ENCODE results near the gene REC8. TPM values are rescaled to one million over a fixed set of nuclear protein-coding genes. Genes with fewer than 3 reads are reported as not detected.
A peak's percentile ranks its signal among the peaks of the same experiment; 100 is the strongest.
"Not testable (repeated sequence)": the region's sequence is repeated elsewhere in the genome, so short reads cannot be mapped to it uniquely, and the experiment has no call there.

Gene REC8
- total RNA-seq, 1 donor from 2014 or later: 46.4 TPM

- no peak overlapping the region for H3K4me2 ChIP-seq (ENCODE audit: low read length)
- Mint-ChIP-seq H3K4me3 (ENCODE audit: unreplicated experiment) (no peak overlapping the region), H3K9me3 (ENCODE audit: unreplicated experiment) (peaks cover 9% of the 10 kb centered on the region), H3K27ac (ENCODE audit: unreplicated experiment) (no peak overlapping the region), H3K36me3 (ENCODE audit: low read depth, unreplicated experiment) (peaks cover 28% of the 10 kb centered on the region), H3K4me1 (ENCODE audit: low read depth, unreplicated experiment) (peaks cover 16% of the 10 kb centered on the region), H3K27me3 (ENCODE audit: low read depth, unreplicated experiment) (no peaks in the 10 kb centered on the region)
- peaks cover 2% of the 10 kb centered on the region for H3K9me3 ChIP-seq (ENCODE audit: insufficient read depth, low read depth, low read length)
- H3K36me3 ChIP-seq (ENCODE audit: insufficient read depth, low read length): peaks cover 3% of the 10 kb centered on the region
- H3K4me1 ChIP-seq (ENCODE audit: insufficient read depth, low read length): peaks cover 5% of the 10 kb centered on the region
- FAIRE-seq (no peak), DNase-seq (ENCODE audit: low read depth) (no peak)
- no peak overlapping the region for H3K27ac ChIP-seq (ENCODE audit: low read depth, low read length)
- peaks cover 5% of the 10 kb centered on the region for H4K20me1 ChIP-seq (ENCODE audit: insufficient read depth, low read length)
- H3K4me3 ChIP-seq (ENCODE audit: insufficient read depth, low read depth, low read length): no peak overlapping the region
- H3K9ac ChIP-seq (ENCODE audit: low read length): no peak overlapping the region
- H3K27me3 ChIP-seq (ENCODE audit: insufficient read depth, low read length): no peaks in the 10 kb centered on the region
- peaks cover 38% of the 10 kb centered on the region for H3K79me2 ChIP-seq (ENCODE audit: insufficient read depth, low read length)
- TF ChIP-seq CTCF (IDR thresholded peaks at IDR 0.05; ENCODE audit: insufficient read depth, low read depth, low read length) (no peak), EZH2 (IDR thresholded peaks at IDR 0.05; ENCODE audit: insufficient read depth, low read length) (no peak)
- H2AFZ ChIP-seq (ENCODE audit: low read depth, low read length): no peak overlapping the region
These were observed 27.1 kb downstream of the REC8 start for GRCh38 chr14:24198814-24199524.

DNA sequence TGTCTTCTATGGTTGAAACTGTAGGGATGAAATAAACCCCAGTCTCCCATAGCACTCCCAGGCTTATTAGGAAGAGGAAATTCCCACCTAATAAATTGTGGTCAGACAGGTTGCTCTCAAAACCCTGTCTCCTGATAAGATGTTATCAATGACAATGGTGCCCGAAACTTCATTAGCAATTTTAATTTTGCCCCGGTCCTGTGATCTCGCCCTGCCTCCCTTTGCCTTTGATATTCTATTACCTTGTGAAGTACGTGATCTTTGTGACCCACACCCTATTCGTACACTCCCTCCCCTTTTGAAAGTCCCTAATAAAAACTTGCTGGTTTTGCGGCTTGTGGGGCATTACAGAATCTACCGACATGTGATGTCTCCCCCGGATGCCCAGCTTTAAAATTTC, 30.7 kb downstream of the REC8 start:
- not testable (repeated sequence) for DNase-seq (ENCODE audit: low read depth)

DNA sequence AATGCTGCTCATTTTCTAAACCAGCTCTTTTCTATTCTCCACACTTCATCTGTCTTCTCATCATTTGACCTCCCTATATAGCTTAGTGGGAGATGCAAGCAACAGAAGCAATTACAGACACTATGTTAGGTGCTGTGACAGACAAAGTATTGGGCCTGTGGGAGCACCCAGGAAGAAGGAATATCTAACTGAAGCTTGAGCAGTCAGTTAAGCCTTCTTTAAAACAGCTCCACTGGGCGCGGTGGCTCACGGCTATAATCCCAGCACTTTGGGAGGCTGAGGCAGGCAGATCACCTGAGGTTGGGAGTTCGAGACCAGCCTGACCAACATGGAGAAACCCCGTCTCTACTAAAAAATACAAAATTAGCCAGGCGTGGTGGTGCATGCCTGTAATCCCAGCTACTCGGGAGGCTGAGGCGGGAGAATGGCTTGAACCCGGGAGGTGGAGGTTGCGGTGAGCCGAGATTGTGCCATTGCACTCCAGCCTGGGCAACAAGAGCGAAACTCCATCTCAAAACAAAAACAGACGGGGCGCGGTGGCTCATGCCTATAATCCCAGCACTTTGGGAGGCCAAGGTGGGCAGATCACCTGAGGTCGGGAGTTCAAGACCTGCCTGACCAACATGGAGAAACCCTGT, 31.5 kb downstream of the REC8 start:
- peaks cover 46% of the 10 kb centered on the region for H3K36me3 Mint-ChIP-seq (ENCODE audit: low read depth, unreplicated experiment)
- peak overlapping the region; percentile 34 for H3K27ac Mint-ChIP-seq (ENCODE audit: unreplicated experiment)
- H3K36me3 ChIP-seq (ENCODE audit: insufficient read depth, low read length): peaks cover 13% of the 10 kb centered on the region

More for the DNA sequence above, 30.7 kb downstream of the REC8 start:
- Histone ChIP-seq H3K79me2 (ENCODE audit: insufficient read depth, low read length) (peaks cover 10% of the 10 kb centered on the region), H3K36me3 (ENCODE audit: insufficient read depth, low read length) (peaks cover 13% of the 10 kb centered on the region)
- not testable (repeated sequence) for H3K9me3 Mint-ChIP-seq (ENCODE audit: unreplicated experiment); H3K4me1 Mint-ChIP-seq (ENCODE audit: low read depth, unreplicated experiment); H3K9me3 ChIP-seq (ENCODE audit: insufficient read depth, low read depth, low read length); H3K4me2 ChIP-seq (ENCODE audit: low read length); H3K4me1 ChIP-seq (ENCODE audit: insufficient read depth, low read length); H3K27ac ChIP-seq (ENCODE audit: low read depth, low read length); FAIRE-seq; H3K27ac Mint-ChIP-seq (ENCODE audit: unreplicated experiment); H3K4me3 Mint-ChIP-seq (ENCODE audit: unreplicated experiment); H3K4me3 ChIP-seq (ENCODE audit: insufficient read depth, low read depth, low read length); H3K9ac ChIP-seq (ENCODE audit: low read length); H3K27me3 ChIP-seq (ENCODE audit: insufficient read depth, low read length); H2AFZ ChIP-seq (ENCODE audit: low read depth, low read length); H4K20me1 ChIP-seq (ENCODE audit: insufficient read depth, low read length); H3K27me3 Mint-ChIP-seq (ENCODE audit: low read depth, unreplicated experiment)
- H3K36me3 Mint-ChIP-seq (ENCODE audit: low read depth, unreplicated experiment): peaks cover 39% of the 10 kb centered on the region

More for the DNA sequence above, 31.5 kb downstream of the REC8 start:
- not testable (repeated sequence) for H3K4me2 ChIP-seq (ENCODE audit: low read length); DNase-seq (ENCODE audit: low read depth); H3K4me1 ChIP-seq (ENCODE audit: insufficient read depth, low read length); H3K9me3 ChIP-seq (ENCODE audit: insufficient read depth, low read depth, low read length); H3K4me1 Mint-ChIP-seq (ENCODE audit: low read depth, unreplicated experiment); H4K20me1 ChIP-seq (ENCODE audit: insufficient read depth, low read length); H3K4me3 ChIP-seq (ENCODE audit: insufficient read depth, low read depth, low read length); H3K9ac ChIP-seq (ENCODE audit: low read length); H3K27me3 ChIP-seq (ENCODE audit: insufficient read depth, low read length); H3K79me2 ChIP-seq (ENCODE audit: insufficient read depth, low read length); H3K9me3 Mint-ChIP-seq (ENCODE audit: unreplicated experiment); H3K27me3 Mint-ChIP-seq (ENCODE audit: low read depth, unreplicated experiment); H2AFZ ChIP-seq (ENCODE audit: low read depth, low read length); H3K27ac ChIP-seq (ENCODE audit: low read depth, low read length); FAIRE-seq; H3K4me3 Mint-ChIP-seq (ENCODE audit: unreplicated experiment)
